Measurements from ENCODE around the gene COL25A1.
"Not testable (repeated sequence)": the region's sequence is repeated elsewhere in the genome, so short reads cannot be mapped to it uniquely, and the experiment has no call there.

COL25A1 gene

DNA sequence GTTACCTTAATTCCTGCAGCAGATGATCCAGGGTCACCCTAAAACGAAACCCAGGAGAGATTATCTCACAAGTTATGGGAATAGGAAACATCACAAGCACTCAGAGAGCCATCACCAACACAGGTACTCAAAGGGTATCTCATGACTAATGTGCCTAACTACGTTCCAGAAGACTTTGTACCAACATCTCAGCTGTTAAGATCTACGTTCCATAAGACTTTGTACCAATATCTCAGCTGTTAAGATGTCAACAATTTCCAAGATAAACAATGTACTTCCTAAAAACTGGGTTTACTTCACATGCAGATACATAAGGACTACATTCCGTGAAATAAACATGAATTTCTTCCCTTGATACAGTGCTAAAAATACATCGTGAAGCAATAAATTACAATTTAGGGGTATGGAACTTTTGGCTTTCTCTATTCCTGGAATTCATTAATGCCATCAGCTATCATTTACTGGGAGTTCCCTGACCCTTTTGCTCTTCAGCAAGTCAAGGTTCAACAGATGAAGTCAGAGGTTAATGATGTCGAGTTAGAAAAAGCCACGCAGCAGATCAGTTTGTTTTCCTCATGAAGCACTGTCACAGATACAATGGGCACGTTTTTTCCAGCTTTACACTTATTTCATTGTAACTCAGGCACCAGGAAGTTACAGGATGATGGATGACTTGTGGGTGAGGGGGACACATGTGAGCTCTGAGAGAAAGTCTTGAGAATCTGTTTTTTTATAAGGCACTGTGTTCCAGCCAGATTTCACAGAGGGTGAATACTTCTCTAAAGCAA is 412.6 kb downstream of the COL25A1 start:
- H3K36me3 Mint-ChIP-seq = no peaks in the 10 kb centered on the region
- H3K4me3 Mint-ChIP-seq = no peak overlapping the region
- no peak overlapping the region for H3K27ac Mint-ChIP-seq
- no peaks in the 10 kb centered on the region for H3K9me3 Mint-ChIP-seq
- H3K4me1 Mint-ChIP-seq = no peaks in the 10 kb centered on the region
- no peaks in the 10 kb centered on the region for H3K27me3 Mint-ChIP-seq
- ATAC-seq = no peak

DNA sequence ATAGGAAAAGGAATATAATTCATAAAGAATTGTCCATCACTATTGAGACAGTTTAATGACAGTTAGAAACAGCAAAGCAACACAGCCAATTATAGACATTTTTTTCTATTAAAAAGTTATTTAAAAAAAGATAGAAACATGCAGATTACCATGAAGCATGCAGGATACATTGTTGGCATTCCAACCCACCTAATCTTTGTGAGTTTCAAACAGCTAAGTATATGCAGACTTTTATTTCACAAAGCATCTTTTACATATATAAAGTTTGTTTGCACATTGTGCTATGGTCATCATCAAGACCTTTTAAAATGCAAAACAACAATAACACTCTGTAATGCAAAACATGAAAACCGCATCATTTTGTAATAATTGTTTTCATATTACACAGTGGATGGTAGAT is 413.7 kb downstream of the COL25A1 start:
- Mint-ChIP-seq H3K36me3 (no peaks in the 10 kb centered on the region), H3K4me3 (no peak overlapping the region), H3K9me3 (no peaks in the 10 kb centered on the region), H3K27ac (no peak overlapping the region), H3K27me3 (no peaks in the 10 kb centered on the region), H3K4me1 (no peaks in the 10 kb centered on the region)
- no peak for ATAC-seq

DNA sequence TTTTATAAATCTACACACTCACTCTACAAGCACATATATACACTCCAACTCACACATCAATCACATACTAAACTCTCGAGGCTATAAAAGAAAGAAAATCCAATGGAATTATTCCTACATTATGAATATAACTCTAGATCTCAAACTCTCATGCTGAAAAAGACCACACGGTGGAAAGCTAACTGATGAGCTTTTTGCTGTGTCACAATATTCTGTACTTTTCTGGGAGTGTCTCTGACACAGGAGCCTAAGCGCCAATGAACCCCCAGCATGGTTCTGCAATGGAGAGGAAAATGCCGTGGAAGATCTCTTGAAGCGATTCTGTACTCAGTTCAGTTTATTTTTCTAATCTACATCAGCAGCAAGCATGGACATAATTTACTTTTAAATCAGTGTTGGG is 415.4 kb downstream of the COL25A1 start:
- Mint-ChIP-seq H3K4me3 (no peak overlapping the region), H3K36me3 (no peaks in the 10 kb centered on the region), H3K27ac (no peak overlapping the region), H3K4me1 (no peaks in the 10 kb centered on the region), H3K9me3 (no peaks in the 10 kb centered on the region), H3K27me3 (no peaks in the 10 kb centered on the region)
- no peak for ATAC-seq

DNA sequence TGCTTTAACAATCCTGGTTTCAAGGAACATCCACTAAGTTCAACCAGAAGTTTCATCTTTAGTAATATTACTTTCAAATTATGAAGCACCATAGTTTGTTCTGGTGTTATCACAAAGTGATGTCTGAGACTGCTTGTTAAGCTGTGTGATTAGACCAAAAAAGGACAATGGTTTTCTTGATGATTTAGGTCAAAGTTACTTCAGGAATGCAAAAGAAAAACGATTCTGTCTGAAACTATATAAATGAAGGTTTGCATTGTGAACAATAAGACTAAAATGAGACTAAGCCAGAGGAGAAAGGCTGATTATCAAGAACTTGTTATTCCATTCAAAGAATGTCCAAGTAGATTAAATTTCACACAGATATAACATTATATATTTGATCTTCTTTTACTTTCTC is 417.2 kb downstream of the COL25A1 start:
- Mint-ChIP-seq H3K9me3 (no peaks in the 10 kb centered on the region), H3K27me3 (no peaks in the 10 kb centered on the region), H3K4me1 (no peaks in the 10 kb centered on the region), H3K27ac (no peak overlapping the region), H3K4me3 (no peak overlapping the region), H3K36me3 (no peaks in the 10 kb centered on the region)
- ATAC-seq = no peak

DNA sequence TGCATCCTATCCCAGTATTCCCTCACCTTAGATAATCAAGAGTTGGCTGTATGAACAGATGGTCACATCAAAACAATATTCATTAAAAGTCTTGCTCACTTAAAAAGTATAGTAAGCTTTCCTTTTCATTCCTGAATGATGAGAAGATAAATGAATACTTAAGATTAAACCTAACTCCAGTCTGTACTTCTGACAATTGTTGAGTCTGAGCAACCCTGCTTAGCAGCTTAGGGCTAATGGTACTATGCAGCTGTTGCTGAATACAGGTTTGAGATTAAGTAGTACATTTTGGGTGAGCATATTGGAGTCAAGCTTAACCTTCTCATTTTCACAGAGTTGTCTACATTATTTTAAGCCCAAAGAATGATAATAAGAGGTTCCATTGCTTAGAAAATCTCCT is 417.9 kb downstream of the COL25A1 start:
- ATAC-seq = no peak
- Mint-ChIP-seq H3K27ac (no peak overlapping the region), H3K9me3 (no peaks in the 10 kb centered on the region), H3K4me3 (no peak overlapping the region), H3K27me3 (no peaks in the 10 kb centered on the region), H3K4me1 (no peaks in the 10 kb centered on the region), H3K36me3 (no peaks in the 10 kb centered on the region)

DNA sequence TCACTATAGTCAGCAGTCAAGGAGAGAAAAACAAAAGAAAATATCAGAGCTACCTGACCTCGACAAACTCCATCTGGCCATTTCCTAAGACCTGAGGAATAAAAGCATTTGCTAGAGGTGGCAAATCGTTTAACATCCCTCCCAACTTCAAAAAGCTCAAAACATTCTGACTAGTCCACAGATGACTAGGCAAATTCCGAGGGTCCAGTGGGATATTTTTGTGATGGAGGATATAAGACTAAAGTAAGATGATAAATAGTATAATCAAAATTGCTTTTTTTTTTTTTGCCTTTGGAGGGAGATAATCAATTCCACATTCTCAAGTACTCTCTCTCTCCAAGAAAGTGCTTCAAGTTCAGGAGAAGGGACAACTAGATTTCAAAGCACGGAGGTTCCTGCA is 420.5 kb downstream of the COL25A1 start:
- H3K4me3 Mint-ChIP-seq = no peak overlapping the region
- no peaks in the 10 kb centered on the region for H3K4me1 Mint-ChIP-seq
- H3K27me3 Mint-ChIP-seq = no peaks in the 10 kb centered on the region
- no peak overlapping the region for H3K27ac Mint-ChIP-seq
- no peaks in the 10 kb centered on the region for H3K36me3 Mint-ChIP-seq
- H3K9me3 Mint-ChIP-seq = no peaks in the 10 kb centered on the region
- ATAC-seq = no peak

DNA sequence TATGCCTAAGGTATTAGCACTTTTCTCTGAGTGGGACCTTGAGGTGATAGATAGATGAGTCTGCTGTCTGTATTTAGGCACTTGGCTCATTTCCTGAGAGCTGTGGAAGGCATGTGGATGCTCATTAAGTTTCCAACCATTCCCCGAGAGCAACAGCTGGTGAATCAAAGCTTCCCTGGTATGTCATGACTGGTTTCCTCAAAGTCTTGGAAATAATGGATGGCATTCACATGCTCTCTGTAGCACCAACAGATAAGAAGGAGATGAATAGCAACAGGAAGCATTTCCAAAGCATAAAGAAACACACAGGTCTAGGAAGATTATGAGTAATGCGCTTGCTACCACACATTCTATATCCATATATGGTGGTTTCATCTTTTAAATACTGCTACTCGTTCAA is 421.3 kb downstream of the COL25A1 start:
- no peak overlapping the region for H3K27ac Mint-ChIP-seq
- no peaks in the 10 kb centered on the region for H3K9me3 Mint-ChIP-seq
- no peak overlapping the region for H3K4me3 Mint-ChIP-seq
- no peaks in the 10 kb centered on the region for H3K27me3 Mint-ChIP-seq
- no peak for ATAC-seq
- no peaks in the 10 kb centered on the region for H3K36me3 Mint-ChIP-seq
- H3K4me1 Mint-ChIP-seq = no peaks in the 10 kb centered on the region

DNA sequence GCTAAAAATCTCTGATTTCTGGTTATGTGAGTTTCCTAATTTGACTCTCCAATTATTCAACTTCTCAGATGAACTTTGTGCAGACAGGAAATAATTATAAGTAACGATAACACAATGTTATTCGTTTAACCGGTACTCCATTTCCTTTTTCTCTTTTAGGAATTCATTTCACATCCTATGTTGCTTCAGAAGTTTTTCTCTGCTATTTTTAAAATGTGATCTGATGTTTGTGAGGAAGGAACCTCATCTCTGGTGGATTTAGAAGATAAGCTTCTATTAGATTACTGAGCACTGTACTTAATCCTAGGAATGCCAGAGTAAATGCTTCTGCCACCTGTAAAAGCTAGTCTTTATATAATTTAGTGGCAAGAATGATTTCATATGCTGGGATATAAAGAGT is 423.7 kb downstream of the COL25A1 start:
- no peaks in the 10 kb centered on the region for H3K4me1 Mint-ChIP-seq
- no peak for ATAC-seq
- no peaks in the 10 kb centered on the region for H3K27me3 Mint-ChIP-seq
- H3K36me3 Mint-ChIP-seq = no peaks in the 10 kb centered on the region
- no peak overlapping the region for H3K4me3 Mint-ChIP-seq
- H3K27ac Mint-ChIP-seq = no peak overlapping the region
- no peaks in the 10 kb centered on the region for H3K9me3 Mint-ChIP-seq

DNA sequence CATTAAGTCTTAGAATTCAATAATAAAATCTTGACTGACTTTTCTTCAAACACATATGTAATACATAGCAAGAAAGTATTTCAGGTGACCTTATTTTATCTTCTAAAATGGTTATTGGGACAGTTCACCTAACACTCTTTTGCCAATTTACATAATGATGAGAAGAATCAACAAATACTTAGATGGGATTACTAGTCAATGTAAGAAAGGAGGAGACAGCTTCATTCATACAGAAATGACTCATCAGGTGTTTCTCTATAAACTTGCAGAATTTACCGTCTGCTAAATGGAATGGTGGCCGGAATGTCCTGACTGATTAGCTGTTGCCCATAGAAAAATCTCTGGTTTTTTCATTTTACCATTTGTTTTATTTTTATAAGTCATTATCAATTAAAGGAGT is 424.6 kb downstream of the COL25A1 start:
- Mint-ChIP-seq H3K36me3 (no peaks in the 10 kb centered on the region), H3K27ac (no peak overlapping the region), H3K9me3 (no peaks in the 10 kb centered on the region), H3K4me3 (no peak overlapping the region), H3K27me3 (no peaks in the 10 kb centered on the region), H3K4me1 (no peaks in the 10 kb centered on the region)
- ATAC-seq = no peak

DNA sequence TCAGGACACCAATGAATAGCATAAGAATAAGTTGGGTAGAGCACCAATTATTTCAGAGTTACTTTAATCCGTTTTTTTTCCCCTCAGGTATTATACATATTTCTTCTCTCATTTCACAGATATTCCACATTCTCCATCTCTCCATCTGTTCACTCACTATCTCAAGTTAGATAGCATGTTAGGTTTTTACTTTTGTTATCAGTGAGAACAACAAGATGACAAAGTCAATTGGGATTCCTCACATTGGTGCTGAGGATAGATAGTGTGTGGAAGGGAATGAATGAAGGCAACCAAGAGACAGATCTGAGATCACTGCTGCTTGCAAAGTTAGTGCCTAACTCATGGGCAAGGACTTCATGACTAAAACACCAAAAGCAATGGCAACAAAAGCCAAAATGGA is 427.7 kb downstream of the COL25A1 start:
- H3K4me1 Mint-ChIP-seq = no peaks in the 10 kb centered on the region
- no peak overlapping the region for H3K27ac Mint-ChIP-seq
- no peaks in the 10 kb centered on the region for H3K27me3 Mint-ChIP-seq
- no peaks in the 10 kb centered on the region for H3K9me3 Mint-ChIP-seq
- H3K4me3 Mint-ChIP-seq = no peak overlapping the region
- no peaks in the 10 kb centered on the region for H3K36me3 Mint-ChIP-seq
- no peak for ATAC-seq

DNA sequence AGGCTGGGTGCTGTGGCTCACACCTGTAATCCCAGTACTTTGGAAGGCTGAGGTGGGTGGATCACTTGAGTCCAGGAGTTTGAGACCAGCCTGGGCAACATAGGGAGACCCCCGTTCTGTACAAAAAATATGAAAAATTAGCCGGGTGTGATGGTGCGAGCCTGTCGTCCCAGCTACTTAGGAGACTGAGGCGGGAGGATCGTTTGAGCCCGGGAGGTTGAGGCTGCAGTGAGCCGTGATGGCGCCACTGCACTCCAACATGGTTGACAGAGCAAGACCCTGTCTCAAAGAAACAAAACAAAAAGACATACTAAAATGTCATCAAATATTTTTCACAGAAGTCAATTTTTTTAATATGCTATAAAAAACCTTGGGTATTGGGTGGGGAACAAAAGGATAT is 432.5 kb downstream of the COL25A1 start:
- not testable (repeated sequence) for H3K27ac Mint-ChIP-seq, H3K4me3 Mint-ChIP-seq, ATAC-seq, H3K4me1 Mint-ChIP-seq, H3K9me3 Mint-ChIP-seq, H3K36me3 Mint-ChIP-seq
- peaks cover 23% of the 10 kb centered on the region for H3K27me3 Mint-ChIP-seq

DNA sequence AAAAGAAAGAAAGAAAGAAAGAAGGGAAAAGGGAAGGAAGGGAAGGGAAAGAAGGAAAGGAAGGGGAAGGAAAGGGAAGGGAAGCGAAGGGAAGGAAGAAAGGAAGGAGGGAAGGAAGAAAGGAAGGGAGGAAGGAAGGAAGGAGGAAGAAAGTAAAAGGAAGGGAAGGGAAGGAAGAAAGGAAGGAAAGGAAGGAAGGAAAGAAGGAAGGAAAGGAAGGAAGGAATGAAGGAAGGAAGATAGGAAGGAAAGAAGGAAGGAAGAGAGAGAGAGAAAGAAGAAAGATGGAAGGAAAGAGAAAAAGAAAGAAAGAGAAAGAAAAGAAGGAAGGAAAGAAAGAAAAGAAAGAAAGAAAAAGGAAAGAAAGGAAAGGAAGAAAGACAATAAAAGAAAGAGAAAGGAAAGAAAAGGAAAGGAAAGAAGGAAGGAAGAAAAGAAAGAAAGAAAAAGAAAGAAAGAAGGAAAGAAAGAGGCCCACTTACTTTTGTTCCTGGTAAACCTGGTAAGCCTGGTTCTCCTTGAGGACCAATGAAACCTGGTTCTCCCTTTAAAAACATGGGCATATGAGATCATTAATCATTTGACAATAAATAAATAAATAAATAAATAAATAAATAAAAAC is 433.7 kb downstream of the COL25A1 start:
- Mint-ChIP-seq H3K9me3 (peaks cover 6% of the 10 kb centered on the region), H3K36me3 (no peaks in the 10 kb centered on the region), H3K27ac (no peak overlapping the region), H3K4me3 (no peak overlapping the region), H3K27me3 (peaks cover 23% of the 10 kb centered on the region), H3K4me1 (no peaks in the 10 kb centered on the region)
- no peak for ATAC-seq

DNA sequence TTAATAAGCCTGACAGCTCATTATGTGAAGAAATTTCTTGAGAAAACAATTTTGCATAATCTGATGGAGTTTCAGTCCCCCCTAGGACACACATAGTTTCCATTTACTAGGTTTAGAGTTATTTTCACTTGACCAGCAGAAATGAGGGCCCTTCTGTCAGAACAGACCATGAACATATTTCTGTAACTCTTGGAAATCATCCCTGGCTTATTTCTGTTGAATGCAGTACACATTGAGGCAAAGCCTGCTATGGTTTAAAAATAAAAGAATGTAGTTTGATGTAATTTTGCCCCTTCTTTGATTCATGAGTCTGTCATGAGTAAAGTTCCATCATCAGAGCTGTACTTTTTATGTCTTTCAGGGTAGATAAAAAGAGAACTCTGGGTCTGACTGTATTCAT is 435.0 kb downstream of the COL25A1 start:
- Mint-ChIP-seq H3K27ac (no peak overlapping the region), H3K36me3 (no peaks in the 10 kb centered on the region), H3K4me1 (no peaks in the 10 kb centered on the region), H3K4me3 (no peak overlapping the region), H3K9me3 (peaks cover 6% of the 10 kb centered on the region), H3K27me3 (peaks cover 23% of the 10 kb centered on the region)
- ATAC-seq = no peak

DNA sequence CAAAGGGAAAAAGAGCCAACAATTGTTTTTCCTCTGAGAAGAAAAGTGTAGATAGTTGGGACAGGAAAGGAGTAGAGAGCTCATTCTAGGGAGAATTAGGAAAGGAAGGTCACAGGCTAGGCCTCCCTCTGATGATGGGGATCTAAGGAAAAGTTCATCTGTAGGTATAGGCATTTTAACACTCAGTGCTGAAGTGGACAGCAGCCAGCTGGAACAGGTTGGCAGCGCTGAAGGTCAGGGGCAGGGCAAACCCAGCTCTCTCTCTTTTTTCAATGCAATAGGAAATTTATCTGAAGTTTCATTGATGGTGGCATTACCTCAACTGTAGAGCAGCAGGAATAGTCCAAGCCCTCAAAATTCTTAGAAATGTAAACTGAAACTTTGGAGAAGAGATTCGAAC is 441.1 kb downstream of the COL25A1 start:
- Mint-ChIP-seq H3K27ac (no peak overlapping the region), H3K9me3 (no peaks in the 10 kb centered on the region), H3K4me1 (no peaks in the 10 kb centered on the region), H3K36me3 (no peaks in the 10 kb centered on the region), H3K4me3 (no peak overlapping the region), H3K27me3 (no peaks in the 10 kb centered on the region)
- ATAC-seq = no peak

DNA sequence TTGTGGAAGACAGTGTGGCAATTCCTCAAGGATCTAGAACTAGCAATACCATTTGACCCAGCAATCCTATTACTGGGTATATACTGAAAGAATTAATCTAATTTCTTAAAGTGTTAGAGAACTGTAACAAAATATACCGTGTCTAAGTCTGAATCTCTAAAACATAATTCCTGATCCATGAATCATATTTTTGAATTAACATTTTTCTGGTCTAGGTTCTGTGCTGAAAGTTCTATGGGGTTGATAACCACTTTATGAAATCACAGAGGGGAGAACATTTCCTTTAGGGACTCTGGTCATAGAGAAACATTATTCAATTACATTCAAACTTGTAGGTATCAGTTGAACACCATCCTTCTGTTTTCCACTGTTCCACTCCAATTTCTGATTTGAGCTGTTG is 447.7 kb downstream of the COL25A1 start:
- no peak overlapping the region for H3K27ac Mint-ChIP-seq
- H3K36me3 Mint-ChIP-seq = no peaks in the 10 kb centered on the region
- H3K4me3 Mint-ChIP-seq = no peak overlapping the region
- H3K4me1 Mint-ChIP-seq = peaks cover 4% of the 10 kb centered on the region
- H3K27me3 Mint-ChIP-seq = no peaks in the 10 kb centered on the region
- ATAC-seq = no peak
- H3K9me3 Mint-ChIP-seq = no peaks in the 10 kb centered on the region

DNA sequence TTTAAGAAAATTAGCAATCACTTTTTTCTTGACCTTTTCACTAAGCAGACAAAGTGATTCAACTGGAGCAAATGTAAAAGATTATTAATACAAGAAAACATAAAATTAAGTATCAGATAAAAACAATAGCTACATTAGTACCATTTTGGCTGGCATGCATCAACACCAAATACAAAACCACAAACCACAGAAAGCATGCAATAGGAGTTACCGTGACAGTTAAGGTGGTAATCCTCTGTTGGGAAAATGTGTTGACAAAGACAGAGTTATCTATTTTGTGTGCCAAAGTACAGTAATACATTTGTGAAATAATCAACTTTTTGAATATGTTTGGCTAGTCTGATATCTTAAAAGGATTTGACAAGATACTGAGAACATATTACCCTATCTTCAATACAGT is 449.8 kb downstream of the COL25A1 start:
- no peaks in the 10 kb centered on the region for H3K36me3 Mint-ChIP-seq

More for the DNA sequence above, 449.8 kb downstream of the COL25A1 start:
- no peak overlapping the region for H3K27ac Mint-ChIP-seq
- H3K9me3 Mint-ChIP-seq = no peaks in the 10 kb centered on the region
- H3K4me3 Mint-ChIP-seq = no peak overlapping the region
- peaks cover 4% of the 10 kb centered on the region for H3K4me1 Mint-ChIP-seq
- H3K27me3 Mint-ChIP-seq = no peaks in the 10 kb centered on the region
- ATAC-seq = no peak

Data from stimulated activated memory B cell treated with anti-CD40 and anti-IgM and Interleukin-4, amounts not matched to agents 10 μg/mL and 1 μg/mL and 100 μg/mL, for 72 hours (primary cell).